ENCODE data around the gene ATP1B3. TPM values are rescaled to one million over a fixed set of nuclear protein-coding genes. Genes with fewer than 3 reads are reported as not detected.

The ATP1B3 gene
- total and polyA plus RNA-seq, 9 of the 15 experiments (the other 6 are each of a cell fraction or from before 2014, with no cell fraction given) = 48.3 to 202 (median 123) TPM

GRCh38 chr3:141877911-141878310 lies 1.5 kb downstream of the ATP1B3 start (continued):
- TF ChIP-seq, protein P1, sequence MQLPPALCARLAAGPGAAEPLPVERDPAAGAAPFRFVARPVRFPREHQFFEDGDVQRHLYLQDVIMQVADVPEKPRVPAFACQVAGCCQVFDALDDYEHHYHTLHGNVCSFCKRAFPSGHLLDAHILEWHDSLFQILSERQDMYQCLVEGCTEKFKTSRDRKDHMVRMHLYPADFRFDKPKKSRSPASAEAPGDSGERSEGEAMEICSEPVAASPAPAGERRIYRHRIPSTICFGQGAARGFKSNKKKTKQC (CRISPR knock-in tag; IDR thresholded peaks at IDR 0.05) = no peak
- TF ChIP-seq ID3 (CRISPR knock-in tag; IDR thresholded peaks at IDR 0.05) = no peak
- no peak for TF ChIP-seq ID3 (tag; IDR thresholded peaks at IDR 0.05)
- no peak for TF ChIP-seq BDP1 (IDR thresholded peaks at IDR 0.05; ENCODE audit: insufficient read depth, insufficient read length)
- no peak for TF ChIP-seq PML (IDR thresholded peaks at IDR 0.05; ENCODE audit: low read length)
- TF ChIP-seq RCOR1 (IDR thresholded peaks at IDR 0.05; ENCODE audit: borderline replicate concordance in 1 of 2, low read depth in 2 of 2, low read length in 2 of 2) = peak in 1 of 2 experiments; percentile 51; a peak in 2 of 4 replicates
- no peak for TF ChIP-seq FOXO4 (CRISPR knock-in tag; IDR thresholded peaks at IDR 0.05)
- TF ChIP-seq XRCC5 (IDR thresholded peaks at IDR 0.05; ENCODE audit: low read depth, low read length) = no peak
- no peak for TF ChIP-seq DNMT1 (IDR thresholded peaks at IDR 0.05)
- TF ChIP-seq ZBTB49 (CRISPR knock-in tag; IDR thresholded peaks at IDR 0.05; ENCODE audit: borderline replicate concordance) = no peak
- TF ChIP-seq NFATC3 (IDR thresholded peaks at IDR 0.05) = no peak
- TF ChIP-seq CREB1 (IDR thresholded peaks at IDR 0.05) = no peak
- no peak for TF ChIP-seq CREB1 (CRISPR knock-in tag; IDR thresholded peaks at IDR 0.05)
- TF ChIP-seq ESRRB (CRISPR knock-in tag; IDR thresholded peaks at IDR 0.05; ENCODE audit: borderline replicate concordance) = no peak
- no peak for TF ChIP-seq ZNF778 (CRISPR knock-in tag; IDR thresholded peaks at IDR 0.05)
- peak; percentile 29; the same call in 1 of the 2 replicates for TF ChIP-seq DPF2 (IDR thresholded peaks at IDR 0.05)
- TF ChIP-seq TRIM25 (IDR thresholded peaks at IDR 0.05; ENCODE audit: borderline replicate concordance) = no peak
- TF ChIP-seq ZNF282 (CRISPR knock-in tag; IDR thresholded peaks at IDR 0.05) = no peak
- no peak for TF ChIP-seq MCM2 (IDR thresholded peaks at IDR 0.05; ENCODE audit: low read depth)
- TF ChIP-seq SMAD4 (CRISPR knock-in tag; conservative IDR thresholded peaks at IDR 0.05) = no peak
- TF ChIP-seq CBFB (CRISPR knock-in tag; IDR thresholded peaks at IDR 0.05) = no peak
- no peak for TF ChIP-seq SP1 (CRISPR knock-in tag; IDR thresholded peaks at IDR 0.05)
- TF ChIP-seq ZNF384 (IDR thresholded peaks at IDR 0.05; ENCODE audit: low read depth, low read length) = no peak
- peak; percentile 55 for TF ChIP-seq RBM25 (IDR thresholded peaks at IDR 0.05; ENCODE audit: low read depth, low read length, severe bottlenecking)
